Activated CD4-positive, alpha-beta T cell treated with anti-CD3 and anti-CD28 coated beads, Interleukin-10, Interleukin-2, amounts not matched to agents 100 ng/mL and 50 ng/mL, durations not matched to agents 16 hours and 8 hours (primary cell): Measurements from ENCODE around the gene SAMD9L.

Experiments
- DNase-seq: peaks from one replicate; pipeline ENCODE4 v3.0.0-alpha.2; 2020

SAMD9L gene

DNA sequence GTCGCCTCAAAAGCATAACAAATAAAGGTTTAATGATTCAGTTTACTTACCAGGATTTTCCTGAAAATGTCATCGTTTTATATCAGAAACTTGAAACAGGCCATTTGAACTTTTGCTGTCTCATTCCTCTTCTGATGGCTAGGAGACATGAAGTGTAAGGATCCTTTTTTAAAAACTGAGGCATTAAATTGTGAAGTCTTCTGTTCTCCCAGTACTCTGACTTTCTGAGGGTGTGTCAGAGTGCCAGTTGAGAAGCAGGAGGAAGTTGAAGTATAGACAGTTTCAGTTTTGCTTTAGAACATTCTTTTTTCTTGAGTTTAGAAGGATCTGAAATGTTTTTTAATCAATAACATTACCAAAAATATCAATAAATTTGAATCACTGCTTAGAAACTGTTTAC lies at the start of gene SAMD9L:
TSS of gene SAMD9L (minus strand) at position 242 of the 400 bp plus-strand sequence. CDS start 12,414 bp downstream, outside the sequence.
- DNase-seq: peak; percentile 48

DNA sequence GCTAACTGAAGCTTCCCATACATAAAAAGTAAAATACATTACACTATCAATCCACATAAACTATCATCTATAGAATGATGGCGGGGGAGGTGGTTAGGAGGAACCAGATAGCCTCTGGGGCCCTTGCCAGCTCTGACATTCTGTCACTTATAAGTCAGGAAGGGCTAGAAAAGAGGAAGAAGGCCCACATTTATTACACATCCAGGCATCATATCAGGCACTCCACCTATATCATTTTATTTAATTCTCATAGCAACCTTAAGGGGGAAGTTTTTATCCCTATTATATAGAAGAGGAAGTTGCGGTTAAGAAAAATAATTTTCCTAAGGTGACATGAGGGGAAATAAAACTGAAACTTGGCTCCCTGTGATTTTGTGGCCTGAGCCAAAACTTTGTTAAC lies 48.2 kb upstream of the SAMD9L start:
- DNase-seq: no peak

DNA sequence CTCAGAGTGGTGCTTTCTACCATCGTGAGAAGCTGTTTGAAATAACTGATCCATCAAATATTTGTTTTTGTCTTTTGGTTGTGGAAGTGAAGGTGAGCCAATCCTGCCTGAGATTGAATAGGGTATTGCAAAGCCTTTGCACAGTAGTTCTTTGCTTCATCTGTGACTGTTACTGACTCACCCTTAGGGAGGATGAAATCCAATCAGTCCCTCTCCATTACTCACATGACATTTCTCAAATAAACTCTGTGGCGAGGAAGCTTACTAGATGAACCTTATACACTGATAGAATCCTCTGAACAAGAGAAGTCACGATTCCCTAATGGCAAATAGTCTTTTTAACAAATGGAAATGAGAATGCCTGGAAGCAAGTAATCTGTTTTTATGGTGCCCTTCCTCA lies 46.2 kb upstream of the SAMD9L start:
- DNase-seq: no peak

DNA sequence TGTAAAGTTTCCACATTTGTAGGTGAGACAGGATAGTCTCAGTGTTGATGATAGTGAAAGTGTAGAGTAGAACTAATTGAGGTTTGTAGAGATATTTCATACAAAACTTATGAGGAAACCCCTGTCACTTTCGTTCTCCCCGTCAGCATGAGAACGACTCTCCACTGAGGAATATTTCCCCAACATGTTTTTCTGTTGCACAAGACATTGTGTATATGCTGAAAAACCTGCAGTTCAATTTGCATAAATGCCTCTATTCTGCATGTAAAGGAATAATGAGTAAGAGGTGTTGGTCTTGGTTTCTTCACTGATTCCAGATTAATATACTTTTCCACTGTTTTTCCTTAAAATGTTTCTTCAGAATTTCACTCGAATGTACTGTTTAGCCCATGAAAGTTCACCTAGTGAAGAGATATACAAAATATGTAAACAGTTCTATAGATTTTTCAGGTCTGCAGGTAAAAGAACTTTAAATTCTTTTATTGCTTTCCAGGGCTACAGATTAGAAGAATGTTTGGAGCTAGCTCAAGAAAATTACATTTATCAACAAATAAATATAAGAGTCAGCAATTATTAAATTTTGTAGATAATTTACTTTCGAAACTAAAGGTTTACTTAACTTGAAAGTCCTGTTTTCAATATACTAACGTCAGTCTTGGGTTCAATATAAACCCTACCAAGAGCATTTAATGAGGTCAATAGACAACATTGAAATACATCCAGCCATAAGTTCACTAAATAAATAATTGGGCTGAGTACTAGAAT lies 40.9 kb upstream of the SAMD9L start:
- no peak for DNase-seq

DNA sequence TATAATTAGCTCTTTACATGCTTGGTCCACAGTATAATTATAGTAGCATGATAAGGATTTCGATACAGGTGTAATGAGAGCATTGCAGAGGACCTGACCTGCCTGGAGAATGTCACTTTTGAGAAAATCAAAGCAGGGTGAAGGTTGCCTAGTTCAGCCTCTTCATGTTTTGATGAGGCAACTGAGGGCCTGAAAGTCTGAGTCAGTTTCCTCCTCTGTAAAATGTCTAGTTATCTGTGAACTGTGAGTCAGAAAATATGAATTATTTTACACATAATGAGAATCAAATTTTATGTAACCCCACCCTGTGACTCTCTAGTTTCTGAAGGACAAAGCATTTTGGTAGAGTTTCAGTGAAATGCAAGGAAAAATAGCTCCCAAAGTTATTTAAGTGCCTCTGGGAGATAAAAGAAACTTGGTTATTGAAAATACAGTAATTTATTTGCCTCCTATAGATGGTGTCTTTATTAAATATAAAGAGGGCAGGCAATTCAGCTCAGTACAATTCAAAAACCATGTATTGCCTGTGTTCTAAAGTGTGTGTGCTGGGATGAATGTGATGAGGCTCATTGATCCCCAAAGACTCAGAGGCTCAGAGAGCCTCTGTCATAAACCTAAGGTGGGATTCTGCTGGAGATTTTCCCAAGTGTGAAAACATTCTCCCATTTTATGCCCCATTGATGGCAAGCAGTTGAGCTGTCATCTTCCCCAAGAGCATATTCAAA lies 37.3 kb upstream of the SAMD9L start:
- peak; percentile 70 for DNase-seq

DNA sequence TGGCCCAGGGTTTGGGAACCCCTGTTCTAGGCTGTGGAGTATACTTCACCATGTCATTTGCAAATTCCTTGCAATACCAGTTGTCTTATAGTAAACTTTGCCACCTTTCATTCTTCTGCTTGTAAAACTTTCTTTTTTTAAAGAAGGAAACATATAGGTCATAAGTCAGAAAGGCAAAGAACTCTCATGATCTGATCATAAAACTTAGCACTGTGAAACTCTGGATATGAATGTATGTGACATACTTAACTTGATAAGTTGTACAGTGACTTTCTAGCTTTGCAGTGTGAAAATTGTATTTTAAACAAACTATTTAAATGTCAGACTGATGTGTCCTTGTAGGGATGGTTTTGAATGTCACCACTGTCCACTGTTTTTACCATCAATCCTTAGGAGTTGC lies 31.0 kb upstream of the SAMD9L start:
- no peak for DNase-seq

DNA sequence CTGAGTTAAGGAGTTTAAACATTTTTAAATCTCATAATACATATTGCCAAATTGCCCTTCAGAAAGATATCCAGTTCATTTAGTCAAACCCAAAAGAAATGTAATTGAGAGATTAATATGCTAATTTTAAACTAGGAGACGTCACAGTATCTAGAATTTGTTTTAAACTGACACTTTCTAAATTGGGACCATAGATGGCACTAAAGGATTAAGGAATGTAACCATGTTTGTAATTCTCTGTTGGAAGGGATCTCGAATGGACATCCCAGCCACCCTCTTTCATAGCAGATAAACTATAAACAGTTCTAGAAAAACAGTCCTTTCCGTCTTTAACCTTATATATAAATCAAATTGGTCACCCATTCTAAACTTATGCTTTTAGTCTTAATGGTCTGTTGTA lies 30.0 kb upstream of the SAMD9L start:
- no peak for DNase-seq

DNA sequence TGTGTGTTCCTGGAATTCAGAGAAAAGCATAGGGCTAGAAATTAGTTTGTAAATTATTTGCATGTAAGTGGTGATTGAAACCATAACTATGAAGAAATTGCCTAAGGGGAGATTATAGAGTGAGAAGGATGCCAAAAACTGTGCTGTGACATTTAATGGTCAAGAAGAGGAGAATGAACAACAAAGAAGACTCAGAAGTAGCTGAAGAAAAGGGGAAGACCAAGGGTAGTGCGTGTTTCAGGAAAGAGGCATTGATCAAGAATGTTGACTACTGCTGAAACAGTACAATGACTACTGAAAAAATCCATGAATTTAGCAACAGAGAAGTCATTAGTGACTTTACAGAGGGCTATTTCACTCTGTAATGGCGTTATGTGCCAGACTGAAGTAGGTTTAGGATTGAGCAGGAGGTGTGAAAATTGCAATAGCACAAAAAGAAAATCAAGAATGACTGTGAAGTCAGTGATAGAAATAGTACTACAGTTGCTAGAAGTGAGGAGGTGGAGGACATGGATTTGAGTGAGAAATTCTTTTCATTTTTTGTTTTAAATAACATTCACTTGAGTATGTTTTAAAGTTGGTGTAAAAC lies 28.9 kb upstream of the SAMD9L start:
- DNase-seq: no peak

DNA sequence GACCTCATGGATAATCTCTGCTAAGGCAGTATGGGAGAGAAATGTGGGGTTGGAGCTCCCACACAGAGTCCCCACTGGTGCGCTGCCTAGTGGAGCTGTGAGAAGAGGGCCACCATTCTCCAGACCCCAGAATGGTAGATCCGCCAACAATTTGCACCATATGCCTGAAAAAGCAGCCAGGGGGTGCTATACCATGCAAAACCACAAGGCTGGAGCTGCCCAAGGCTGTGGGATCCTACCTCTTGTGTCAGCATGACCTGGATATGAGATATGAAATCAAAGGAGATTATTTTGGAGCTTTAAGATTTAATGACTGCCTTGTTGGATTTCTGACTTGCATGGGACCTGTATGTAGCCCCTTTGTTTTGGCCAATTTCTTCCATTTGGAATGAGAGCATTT lies 27.0 kb upstream of the SAMD9L start:
- no peak for DNase-seq

DNA sequence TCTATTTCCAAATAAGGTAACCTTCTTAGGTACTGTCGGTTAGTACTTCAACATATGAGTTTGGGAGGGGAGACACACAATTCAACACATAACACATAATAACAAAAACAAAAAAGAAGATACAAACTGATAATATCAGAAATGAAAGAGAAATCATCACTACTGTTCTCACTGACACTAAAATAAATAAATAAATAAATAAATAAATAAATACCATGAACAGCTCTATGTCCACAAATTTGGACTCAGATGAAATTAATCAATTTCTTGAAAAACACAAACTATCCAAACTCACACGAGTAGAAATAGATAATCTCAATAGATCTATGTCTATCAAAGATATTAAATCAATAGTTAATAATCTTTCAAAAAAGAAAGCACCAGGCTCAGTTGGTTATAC lies 24.5 kb upstream of the SAMD9L start:
- DNase-seq: no peak

DNA sequence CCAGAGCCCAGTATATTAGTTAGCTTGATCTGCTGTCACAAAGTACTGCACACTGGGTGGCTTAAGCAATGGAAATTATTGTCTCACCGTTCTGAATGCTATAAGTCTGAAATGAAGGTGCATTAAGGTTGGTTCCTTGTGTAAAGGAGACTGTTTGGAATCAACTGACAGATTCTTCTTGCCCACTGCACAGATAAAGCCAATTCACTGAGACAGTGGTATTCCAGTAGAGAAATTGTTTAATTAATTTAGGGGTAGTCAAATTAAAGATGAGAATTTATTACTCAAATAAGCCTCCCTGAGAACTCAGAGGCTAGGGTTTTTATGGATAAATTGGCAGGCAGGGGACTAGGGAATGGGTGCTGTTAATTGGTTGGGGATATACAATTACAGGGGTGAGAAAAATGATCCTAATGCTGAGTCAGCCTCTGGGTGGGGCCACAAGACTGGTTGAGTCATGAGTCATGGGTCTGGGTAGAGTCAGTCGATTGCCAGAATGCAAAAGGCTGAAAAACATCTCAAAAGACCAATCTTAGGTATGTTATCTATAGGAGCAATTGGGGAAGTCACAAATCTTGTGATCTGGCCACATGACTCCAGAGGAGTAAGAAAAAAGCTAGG lies 23.5 kb upstream of the SAMD9L start:
- DNase-seq: no peak

DNA sequence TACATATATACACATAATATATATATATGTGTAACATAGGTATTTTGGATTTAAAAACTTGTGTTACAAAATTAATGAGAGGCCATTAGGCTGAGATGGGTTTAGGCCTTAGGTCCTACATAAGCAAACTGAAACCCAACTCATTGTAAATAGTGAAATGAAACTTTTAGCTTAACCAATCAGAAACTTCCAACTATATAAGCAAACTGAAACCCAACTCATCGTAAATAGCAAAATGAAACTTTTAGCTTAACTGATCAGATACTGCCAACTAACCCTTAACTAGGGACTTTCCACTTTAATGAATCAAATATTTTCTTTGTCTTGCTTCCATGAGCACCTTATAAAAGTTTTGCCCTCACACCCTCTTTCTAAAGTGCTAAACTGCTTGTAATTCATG lies 17.3 kb upstream of the SAMD9L start:
- peak; percentile 49 for DNase-seq

DNA sequence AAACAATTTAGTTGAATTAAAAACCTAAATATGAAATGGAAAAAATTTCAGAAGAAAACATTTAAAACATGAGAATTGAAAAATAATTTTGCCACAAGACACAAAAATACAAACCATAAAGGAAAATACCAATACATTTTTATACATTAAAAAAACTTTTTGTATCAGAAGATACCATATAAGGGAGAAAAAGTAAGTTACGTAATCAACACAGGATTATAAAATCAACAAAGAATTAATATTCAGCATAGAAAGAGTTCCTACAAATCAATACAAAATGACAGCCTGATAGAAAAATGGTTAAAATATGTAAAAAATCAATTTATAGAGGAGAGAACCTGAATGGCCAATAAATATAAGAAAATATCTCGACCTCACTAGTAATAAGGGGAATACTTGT lies 16.6 kb upstream of the SAMD9L start:
- no peak for DNase-seq

DNA sequence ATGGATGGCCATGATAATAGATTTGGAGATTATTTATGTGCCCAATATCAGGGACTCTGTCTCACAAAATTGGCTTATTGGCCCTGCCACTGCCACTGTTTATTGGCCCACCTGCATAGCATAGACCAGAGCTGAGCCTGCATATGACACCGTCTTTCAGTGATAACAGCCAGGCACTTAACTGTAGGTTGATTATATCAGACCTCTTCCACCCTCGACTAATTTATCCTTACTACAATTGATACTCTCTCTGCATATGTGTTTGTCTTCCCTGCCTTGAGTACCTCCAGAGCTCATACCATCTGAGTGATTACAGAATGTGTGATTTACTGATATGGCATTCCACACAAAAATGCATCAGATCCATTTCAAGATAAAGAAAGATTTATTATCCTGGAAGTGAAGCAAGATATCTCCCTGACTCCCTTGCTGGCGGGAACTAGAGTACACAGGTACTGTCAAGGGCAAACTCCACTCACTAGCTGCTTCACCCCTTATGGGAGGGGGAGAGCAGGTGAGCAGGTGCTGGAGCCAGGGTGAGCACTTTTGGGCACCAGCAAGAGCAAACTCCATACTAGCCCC lies 13.1 kb upstream of the SAMD9L start:
- no peak for DNase-seq

DNA sequence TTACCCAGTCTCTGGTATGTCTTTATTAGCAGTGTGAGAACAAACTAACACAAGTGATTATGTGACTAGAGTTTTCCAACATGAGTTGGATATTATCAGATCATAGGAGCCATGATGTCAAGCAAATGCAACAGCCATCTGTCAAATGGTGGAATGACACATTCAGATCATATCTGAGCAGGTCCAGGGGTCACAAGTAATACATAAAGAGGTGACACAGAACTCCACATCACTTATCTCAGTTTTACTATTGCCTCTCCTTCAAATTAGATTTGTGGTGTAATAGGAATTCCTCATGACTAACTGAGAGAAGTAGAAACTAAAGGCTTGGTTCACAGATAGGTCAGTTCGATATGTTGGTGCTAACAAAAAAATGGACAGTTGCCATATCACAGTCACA lies 12.2 kb upstream of the SAMD9L start:
- no peak for DNase-seq

DNA sequence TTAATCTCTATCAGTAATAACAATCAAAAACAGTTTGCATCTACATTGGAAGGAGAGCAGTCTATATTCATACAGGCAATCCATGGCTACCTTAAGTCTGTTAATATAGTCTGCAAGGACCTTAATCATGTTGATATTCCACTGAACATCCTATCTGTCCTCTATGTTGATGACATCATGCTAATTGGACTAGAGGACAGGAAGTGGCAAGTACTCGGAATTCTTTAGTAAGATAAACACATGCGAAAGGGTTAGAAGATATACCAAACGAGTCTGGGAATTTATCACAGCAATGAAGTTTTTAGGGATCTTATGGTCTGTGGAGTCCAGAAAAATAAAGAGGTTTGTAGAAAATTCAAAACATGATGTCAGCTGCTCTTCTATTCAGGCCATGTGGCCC lies 11.3 kb upstream of the SAMD9L start:
- DNase-seq: no peak

DNA sequence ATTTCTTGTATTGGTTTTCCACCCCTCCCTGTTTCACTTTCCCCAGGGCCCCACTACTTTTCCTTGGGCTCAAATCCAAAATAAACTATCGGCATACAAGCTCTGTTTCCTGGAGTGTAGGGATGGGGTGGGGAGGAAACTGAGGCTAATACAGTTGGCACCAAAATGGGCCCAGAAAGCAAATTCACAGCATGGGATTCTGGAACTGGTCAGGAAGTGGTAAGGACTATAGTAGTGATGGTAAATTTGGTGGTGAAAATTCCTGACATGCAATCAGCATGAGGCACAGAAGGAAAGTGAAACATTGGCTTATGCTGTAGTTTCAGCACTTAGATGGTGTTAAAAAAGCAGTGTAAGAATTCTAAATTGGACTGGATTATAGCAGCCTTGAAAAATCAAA lies 8.7 kb upstream of the SAMD9L start:
- no peak for DNase-seq

DNA sequence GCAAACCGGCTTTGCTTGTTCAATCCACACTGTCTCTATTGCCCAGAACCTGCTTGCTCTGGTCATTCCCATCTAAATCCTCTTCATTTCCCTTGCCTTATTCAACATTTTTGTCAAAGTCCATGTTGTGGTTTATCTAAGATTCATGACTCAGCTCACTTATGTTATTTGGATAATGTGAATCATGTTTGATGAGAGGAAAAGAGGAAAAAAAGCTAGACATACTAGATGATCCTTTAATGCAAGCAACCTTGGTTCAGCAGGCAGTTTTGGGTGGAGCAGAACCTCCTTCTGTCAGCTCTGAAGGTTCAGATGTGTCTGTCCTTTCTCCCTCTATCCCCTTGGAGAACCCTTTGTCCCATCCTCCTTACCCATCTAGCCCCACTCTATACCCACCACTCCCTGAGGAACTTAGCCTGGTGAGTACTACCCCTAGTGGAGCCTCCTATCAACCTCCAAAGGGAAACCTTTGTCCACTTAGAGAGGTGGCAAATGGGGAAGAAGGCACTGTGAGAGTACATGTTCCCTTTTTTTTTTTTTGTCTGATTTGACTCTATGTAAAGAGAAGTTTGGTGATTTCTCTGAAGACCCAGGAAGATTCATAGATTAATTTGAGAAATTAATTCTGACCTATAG lies 2.1 kb upstream of the SAMD9L start:
- no peak for DNase-seq

DNA sequence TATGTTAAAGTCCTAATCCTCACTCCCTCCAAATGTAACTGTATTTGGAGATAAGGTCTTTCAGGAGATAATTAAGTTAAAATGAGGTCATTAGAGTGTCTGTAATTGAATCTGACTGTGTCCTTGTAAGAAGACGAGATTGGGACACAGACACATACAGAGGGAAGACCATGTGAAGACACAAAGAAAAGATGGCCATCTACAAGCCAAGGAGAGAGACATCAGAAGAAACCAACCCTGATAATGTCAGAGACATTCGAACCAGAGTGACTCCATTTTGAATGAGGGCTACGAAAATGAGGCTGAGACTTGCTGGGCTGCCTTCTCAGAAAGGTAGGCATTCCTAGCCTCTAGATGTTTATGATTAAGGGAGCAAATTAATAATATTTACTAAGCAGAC lies 542 bp upstream of the SAMD9L start:
- no peak for DNase-seq

DNA sequence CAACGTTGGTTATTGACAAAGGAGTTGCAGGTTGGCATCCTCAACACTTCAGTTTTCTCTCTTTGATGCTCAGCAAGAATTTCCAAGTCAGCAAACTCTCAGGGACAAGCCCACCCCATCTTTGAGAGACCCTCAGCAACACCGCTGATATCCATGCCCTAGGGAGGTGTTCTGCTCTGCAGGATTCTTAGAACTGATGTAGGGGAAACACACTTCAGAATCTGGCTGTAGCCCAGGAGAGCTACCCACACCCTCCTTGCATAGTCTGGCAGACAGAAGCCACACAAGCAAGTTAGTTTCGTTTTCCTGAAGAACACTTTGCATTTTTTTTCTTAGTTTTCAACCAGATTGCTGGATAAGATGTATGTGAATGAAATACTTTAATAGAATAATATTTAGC lies 822 bp downstream of the SAMD9L start:
- peak; percentile 66 for DNase-seq

DNA sequence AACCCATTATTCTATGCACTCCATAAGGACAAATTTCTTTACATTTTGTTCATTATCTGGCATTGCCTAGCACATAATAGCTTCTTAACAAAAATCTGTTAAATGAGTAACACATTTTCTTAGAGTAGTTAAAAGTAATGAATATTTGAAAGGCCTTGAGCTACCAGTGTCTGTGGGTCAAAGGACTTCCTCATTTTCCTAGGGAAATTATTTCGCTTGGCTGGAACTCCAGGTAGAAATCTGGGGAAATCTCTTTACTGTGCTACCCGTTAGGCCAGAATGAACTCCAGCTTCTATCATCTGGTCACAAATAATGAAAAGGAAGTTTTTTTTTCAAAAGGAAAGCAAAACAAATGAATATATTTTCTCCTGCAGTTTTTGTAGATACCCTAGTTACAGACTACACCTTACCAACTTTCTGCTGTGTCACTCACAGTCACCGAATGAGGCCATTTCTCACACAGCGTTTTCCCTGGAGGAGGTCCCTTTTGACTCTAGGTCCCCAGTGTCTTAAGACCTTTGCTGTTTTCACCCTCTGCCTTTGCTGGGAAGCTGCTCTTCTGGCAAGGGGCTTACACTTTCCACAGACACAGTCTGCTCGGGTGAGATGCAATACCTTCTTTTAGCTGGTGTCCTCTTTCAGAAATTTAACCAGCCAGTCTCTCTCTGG lies 1.6 kb downstream of the SAMD9L start:
- DNase-seq: peak; percentile 30

DNA sequence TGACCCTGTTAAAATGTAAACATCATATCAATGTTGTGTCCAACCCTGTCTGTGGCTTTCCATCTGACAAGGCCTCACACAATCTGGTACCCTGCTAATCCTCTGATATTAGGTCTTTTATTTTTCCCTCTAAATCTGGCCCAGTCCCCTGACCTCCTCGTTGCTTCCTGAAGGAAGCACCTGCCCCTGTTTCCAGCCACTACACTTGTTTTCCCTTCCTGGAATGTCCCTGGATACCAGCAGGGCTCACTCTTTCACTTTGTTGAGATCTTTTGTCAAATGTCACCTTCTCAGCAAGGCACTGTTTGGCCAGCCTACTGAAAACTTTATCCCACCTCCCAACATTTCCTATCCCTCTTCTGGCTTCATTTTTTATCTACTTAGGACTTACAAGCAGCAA lies 2.1 kb downstream of the SAMD9L start:
- no peak for DNase-seq
